Motor neuron (in vitro differentiated cells): ENCODE data around the gene SLC8B1. TPM values are rescaled to one million over a fixed set of nuclear protein-coding genes. Genes with fewer than 3 reads are reported as not detected.

Experiments used
- ATAC-seq, 8 experiments: fragments of 200-7000 bp; cut with Tn5 transposase; replicated peaks in 6 of 8; 2 replicates each; pipeline ENCODE4 v1.8.0; 2021; ENCODE audit warnings: mild to moderate bottlenecking in 8 of 8, moderate library complexity in 8 of 8
- H3K27ac ChIP-seq, 2 donors: fragments of 250-450 bp; sonication (Bioruptor Pico); 2 replicates each; pipeline ENCODE4 v1.9.0; 2021; ENCODE audit warnings: antibody characterized with exemption in 2 of 2, mild to moderate bottlenecking in 2 of 2, moderate library complexity in 1 of 2
- H3K4me1 ChIP-seq, 2 donors: fragments of 250-450 bp; sonication (Bioruptor Pico); replicated peaks in 1 of 2; 2 replicates each; pipeline ENCODE4 v1.6.1; 2021; ENCODE audit warnings: antibody characterized with exemption in 2 of 2, mild to moderate bottlenecking in 2 of 2, moderate library complexity in 1 of 2
- H3K4me3 ChIP-seq, 5 donors: fragments of 250-450 bp; sonication (Bioruptor Pico); 2 replicates each; pipeline ENCODE4 v1.9.0; 2021; ENCODE audit warnings: antibody characterized with exemption in 5 of 5, mild to moderate bottlenecking in 5 of 5, moderate library complexity in 4 of 5
- WGBS, 10 experiments: fragments of 450-650 bp; shearing (Covaris generic); methylation state at CpG; one replicate each; pipeline ENCODE4 v1.0.0; 2022; 5-methylcytosine and 5-hydroxymethylcytosine counted together
- in situ Hi-C, 9 experiments: fragments of 400-800 bp; cut with MboI; loops; one replicate each; pipeline ENCODE4 v1.15.0; 2021; ENCODE audit warnings: low sequenced_read_pairs in 9 of 9, low pct_unique_long_range_greater_than_20kb in 2 of 9; ENCODE audit not compliant: unreplicated experiment in 9 of 9
- total RNA-seq, 8 experiments: library from RNA; unstranded; fragments of 300-600 nt; gene quantifications; 2 replicates each; pipeline versions ENCODE4 v1.2.3 to v1.2.4, GENCODE V29; 2022

The SLC8B1 gene
- total RNA-seq, 8 experiments from 2014 or later: 2.2 to 165 (median 4.9) TPM

DNA sequence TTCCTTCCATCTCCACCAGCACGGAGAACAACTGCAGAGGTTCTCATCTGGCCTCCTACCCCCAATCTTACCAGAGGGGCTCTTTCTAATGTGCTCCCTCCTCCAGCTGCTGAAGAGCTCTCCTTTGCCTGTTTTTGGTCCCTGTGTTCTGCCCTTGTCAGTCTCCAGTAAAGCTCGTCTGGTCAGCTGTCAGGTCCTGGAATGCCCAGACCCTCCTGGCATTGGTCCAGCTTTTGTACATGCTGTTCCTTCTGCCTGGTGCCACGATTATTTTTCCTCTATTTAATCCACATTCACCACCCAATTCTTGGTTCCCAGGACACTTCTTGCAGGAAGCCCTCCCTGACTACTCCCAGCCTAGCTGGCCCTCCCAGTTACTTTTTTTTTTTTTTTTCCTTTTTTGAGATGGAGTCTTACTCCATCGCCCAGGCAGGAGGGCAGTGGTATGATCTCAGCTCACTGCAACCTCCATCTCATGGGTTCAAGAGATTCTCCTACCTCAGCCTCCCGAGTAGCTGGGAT lies 6.5 kb downstream of the SLC8B1 start:
- WGBS, 10 experiments: 64 to 100% (median 82%) methylated on average over 1 to 4 of the region's 5 CpGs; no CpG with 5 or more reads in 1 of the 10 experiments
- H3K27ac ChIP-seq: no peak overlapping the region
- no peak for ATAC-seq
- H3K4me1 ChIP-seq: no peaks in the 10 kb centered on the region
- in situ Hi-C loops: no loop called here
- H3K4me3 ChIP-seq: no peak overlapping the region

DNA sequence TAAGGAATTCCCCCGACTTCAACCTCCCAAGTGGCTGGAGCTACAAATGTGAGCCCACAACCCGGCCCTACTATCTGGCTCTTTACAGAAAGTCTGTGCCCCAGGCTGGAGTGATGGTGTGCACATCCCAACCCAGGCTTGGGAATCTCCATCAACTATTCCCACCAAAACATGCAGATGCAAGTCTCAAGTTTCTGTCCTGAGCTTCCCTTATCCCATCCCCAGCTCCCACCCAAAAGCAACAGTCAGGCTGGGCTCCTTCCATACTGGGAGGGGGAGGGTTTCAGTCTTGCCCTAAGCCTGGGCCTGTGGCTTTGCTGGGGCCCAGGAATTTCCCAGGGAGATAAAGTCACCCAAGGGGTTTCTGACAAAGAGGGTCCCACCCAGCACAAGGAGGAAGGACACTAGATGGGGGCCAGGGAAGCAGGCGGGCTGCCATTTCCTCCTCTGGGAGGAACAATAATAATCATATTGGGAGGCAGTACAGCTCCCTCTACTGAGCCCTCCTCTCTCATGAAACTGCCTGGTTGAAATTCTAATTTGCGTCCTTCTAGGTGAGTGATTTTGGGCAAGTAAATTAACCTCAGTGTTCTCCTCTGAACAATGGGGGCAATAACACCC lies 8.0 kb downstream of the SLC8B1 start:
- H3K4me3 ChIP-seq: no peak overlapping the region
- H3K4me1 ChIP-seq: no peaks in the 10 kb centered on the region
- no peak overlapping the region for H3K27ac ChIP-seq
- peak in 3 of 8 experiments; percentile 2 to 51 (median 4) for ATAC-seq
- in situ Hi-C loops: no loop called here
- 17 to 100% (median 77%) methylated on average over 1 to 3 of the region's 4 CpGs; no CpG with 5 or more reads in 6 of the 10 experiments for WGBS, 10 experiments

DNA sequence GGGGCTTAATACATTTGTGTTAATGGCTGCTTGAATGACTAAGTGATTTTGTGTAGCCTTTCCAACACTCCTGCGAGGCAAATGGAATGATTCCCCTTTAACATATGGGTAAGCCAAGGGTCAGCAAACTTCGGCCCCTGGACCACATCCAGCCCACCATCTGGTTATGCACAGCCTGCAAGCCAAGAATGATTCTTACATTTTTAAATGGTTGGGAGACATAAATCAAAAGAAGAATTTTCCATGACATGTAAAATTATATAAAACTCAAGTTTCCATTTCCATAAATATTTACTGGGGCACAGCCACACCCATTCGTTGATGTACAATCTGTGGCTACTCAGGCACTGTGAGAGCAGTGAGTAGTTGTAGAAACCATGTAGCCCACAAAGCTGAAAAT lies 9.0 kb downstream of the SLC8B1 start:
- WGBS, 10 experiments: 0 to 100% (median 88%) methylated on average over 1 to 3 of the region's 3 CpGs; no CpG with 5 or more reads in 1 of the 10 experiments
- in situ Hi-C loops: no loop called here
- H3K4me1 ChIP-seq: no peaks in the 10 kb centered on the region
- no peak overlapping the region for H3K27ac ChIP-seq
- H3K4me3 ChIP-seq: no peak overlapping the region
- ATAC-seq: peak in 3 of 8 experiments; percentile 66 to 83 (median 79)

DNA sequence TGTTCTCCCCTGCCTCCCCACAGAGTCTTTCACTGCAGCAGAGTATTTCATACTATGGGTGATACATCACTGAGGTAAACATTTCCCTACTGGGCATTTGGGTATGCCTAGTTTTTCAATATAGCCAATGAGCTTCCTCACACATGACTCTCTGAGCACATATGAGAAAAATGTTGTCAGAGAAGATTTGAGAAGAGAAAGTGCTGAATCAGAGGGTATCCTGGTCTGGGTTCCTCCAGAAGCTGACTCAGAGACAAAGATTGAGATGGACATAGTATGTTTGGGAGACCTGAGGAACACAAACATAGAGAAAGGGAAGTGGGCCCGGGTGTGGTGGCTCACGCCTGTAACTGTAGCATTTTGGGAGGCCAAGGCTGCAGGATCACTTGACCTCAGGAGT lies 12.6 kb downstream of the SLC8B1 start:
- no peak overlapping the region for H3K4me3 ChIP-seq
- no peak for ATAC-seq
- H3K27ac ChIP-seq: no peak overlapping the region
- in situ Hi-C loops: no loop called here
- H3K4me1 ChIP-seq: no peaks in the 10 kb centered on the region
- WGBS, 10 experiments: 80 to 100% (median 100%) methylated on average over 1 to 2 of the region's 2 CpGs; no CpG with 5 or more reads in 5 of the 10 experiments

DNA sequence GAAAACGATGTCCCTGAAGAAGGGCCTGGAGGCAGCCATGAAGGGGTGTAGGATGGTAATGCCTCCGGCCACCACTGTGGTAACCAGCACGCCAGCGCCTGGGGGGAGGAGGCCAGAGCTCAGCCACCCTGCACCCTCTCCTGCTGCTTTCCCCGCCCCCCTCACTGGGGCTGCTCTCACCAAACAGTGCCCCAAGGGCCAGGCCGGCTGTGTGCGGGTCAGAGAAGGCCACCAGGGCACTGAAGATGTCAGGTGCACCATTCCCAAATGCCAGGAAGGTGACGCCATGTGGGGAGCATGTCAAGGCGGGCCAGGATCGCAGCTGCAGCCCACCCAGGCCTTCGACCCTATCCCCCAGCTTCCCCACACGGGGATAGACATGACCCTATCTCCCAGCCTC lies 14.5 kb downstream of the SLC8B1 start:
- in situ Hi-C loops: no loop called here
- 60 to 100% (median 77%) methylated on average over 1 to 3 of the region's 12 CpGs; no CpG with 5 or more reads in 6 of the 10 experiments for WGBS, 10 experiments
- ATAC-seq: no peak

DNA sequence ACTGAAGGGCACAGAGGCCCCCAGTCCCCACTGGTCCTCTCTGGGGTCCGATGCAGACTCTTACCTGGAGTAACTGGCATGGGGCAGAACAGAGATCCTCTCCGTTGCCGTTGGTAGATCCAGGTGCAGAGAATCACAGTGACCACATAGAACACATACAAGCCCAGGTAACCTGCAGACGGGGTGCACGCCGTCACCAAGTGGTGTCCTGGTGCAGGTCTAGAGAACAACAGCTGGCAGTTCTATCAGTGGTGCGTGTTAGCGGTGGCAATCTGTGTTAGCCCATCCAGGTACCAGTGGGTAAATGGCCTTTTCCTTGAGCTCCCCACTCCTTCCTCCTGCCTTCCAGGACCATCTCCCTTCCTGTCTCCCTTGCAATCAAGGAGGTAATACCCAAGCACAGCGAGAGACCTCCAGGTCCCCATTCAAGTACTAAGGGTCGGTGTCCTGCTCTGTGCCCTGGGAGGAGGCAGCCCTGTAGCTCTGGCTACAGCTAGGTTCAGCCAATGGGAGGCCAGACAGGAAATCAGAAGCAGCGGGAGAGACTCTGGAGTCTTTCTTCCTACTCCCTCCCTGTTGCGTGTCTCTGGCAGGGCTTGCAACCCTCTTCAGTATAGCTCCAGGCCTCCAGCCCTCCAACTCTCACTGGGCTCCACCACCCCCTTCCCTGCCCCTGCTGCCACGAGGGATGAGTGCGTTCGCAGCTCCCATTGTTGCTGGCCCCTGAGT lies 15.8 kb downstream of the SLC8B1 start:
- 82 to 100% (median 90%) methylated on average over 2 to 7 of the region's 15 CpGs; no CpG with 5 or more reads in 3 of the 10 experiments for WGBS, 10 experiments
- no peak overlapping the region for H3K27ac ChIP-seq
- H3K4me1 ChIP-seq: peaks cover 0 to 2% of the 10 kb centered on the region in 2 donors
- H3K4me3 ChIP-seq: no peak overlapping the region
- ATAC-seq: no peak
- in situ Hi-C loops: no loop called here

More for the DNA sequence above, 14.5 kb downstream of the SLC8B1 start:
- no peak overlapping the region for H3K27ac ChIP-seq
- no peak overlapping the region for H3K4me3 ChIP-seq
- H3K4me1 ChIP-seq: no peaks in the 10 kb centered on the region

DNA sequence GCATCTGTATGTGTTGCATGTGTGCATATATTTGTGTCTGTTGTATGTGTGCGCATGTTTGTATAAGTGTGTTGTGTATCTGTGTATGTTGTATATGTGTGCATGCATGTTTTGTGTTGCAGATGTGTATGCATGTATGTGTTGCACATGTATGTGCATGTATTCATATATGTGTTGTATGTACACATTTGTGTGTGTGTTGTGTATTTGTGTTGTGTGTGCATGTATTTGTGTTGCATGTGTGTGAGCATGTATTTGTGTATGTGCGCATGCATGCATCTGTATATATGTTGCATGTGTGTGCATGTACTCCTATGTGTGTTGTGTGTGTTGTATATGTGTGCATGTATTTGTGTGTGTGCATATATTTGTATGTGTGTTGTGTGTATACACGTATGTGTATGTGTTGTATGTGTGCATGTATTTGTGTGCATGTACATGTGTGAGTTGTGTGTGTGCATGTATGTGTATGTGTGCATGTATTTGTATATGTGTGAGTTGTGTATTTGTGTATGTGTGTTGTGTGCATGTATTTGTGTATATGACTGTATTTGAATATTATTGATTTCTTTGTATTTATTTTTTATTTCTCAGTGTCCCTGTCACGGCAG lies 16.8 kb downstream of the SLC8B1 start:
- ATAC-seq: no peak
- in situ Hi-C loops: no loop called here
- 90 to 100% (median 97%) methylated on average over 1 to 3 of the region's 4 CpGs; no CpG with 5 or more reads in 2 of the 10 experiments for WGBS, 10 experiments
- H3K27ac ChIP-seq: no peak overlapping the region
- H3K4me1 ChIP-seq: peaks cover 3 to 8% of the 10 kb centered on the region in 2 donors
- no peak overlapping the region for H3K4me3 ChIP-seq

DNA sequence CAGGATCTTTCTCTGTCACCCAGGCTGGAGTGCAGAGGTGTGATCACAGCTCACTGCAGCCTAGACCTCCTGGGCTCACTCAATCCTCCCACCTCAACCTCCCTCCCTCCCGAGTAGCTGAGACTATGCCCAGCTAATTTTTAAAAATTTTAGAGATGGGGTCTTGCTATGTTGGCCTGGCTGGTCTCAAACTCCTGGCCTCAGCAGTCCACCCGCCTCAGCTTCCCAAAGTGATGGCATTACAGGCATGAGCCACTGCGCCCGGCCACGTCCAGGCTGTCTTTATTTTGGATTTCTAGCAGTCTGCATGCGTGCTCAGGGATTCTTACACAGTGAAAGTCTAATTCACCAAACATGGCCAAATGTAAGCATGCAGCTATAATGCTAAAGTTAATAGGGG lies 17.8 kb downstream of the SLC8B1 start:
- WGBS, 10 experiments: 50 to 100% (median 92%) methylated on average over 1 to 5 of the region's 6 CpGs; no CpG with 5 or more reads in 3 of the 10 experiments
- peaks cover 3 to 8% of the 10 kb centered on the region in 2 donors for H3K4me1 ChIP-seq
- no peak overlapping the region for H3K27ac ChIP-seq
- no peak for ATAC-seq
- in situ Hi-C loops: no loop called here
- no peak overlapping the region for H3K4me3 ChIP-seq

DNA sequence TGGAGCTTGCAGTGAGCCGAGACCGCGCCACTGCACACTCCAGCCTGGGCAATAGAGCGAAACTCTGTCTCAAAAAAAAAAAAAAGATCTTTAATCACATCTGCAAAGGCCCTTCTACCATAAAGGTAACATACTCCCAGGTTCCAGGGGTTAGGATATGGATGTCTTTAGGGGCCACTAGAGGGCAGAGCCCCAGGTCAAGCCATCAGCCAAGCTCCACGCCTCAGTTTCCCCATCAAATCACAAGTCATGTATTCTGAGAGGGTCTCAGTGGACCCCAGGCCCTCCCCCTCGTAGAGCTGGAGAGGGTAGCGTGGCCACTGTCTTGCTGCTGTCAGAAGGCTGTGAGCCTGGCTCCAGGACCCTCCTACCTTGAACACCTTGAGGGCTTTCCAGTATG lies 18.8 kb downstream of the SLC8B1 start:
- in situ Hi-C loops: no loop called here
- peaks cover 3 to 8% of the 10 kb centered on the region in 2 donors for H3K4me1 ChIP-seq
- no peak overlapping the region for H3K4me3 ChIP-seq
- WGBS, 10 experiments: 100% methylated on average over 1 to 3 of the region's 7 CpGs; no CpG with 5 or more reads in 7 of the 10 experiments
- no peak overlapping the region for H3K27ac ChIP-seq
- ATAC-seq: no peak

DNA sequence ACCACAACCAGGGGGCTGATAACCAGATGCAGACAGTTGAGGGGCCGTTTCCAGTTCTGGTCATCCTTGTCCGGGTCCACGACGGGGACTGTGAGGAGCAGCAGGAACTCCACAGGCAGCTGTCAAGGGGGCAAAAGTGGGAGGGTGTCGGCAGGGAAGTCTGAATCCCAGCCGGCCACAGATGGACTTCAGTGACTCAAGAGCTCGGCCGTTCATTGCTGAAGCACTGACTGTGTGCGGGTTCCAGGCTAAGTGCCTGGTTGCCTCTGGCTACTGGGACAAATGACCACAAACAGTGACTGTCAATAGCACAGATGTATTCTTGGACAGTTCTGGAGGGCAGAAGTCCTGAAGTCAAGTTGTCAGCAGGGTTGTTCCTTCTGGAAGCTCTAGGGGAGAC lies 19.6 kb downstream of the SLC8B1 start:
- H3K4me1 ChIP-seq: peaks cover 3 to 8% of the 10 kb centered on the region in 2 donors
- no peak overlapping the region for H3K27ac ChIP-seq
- WGBS, 10 experiments: 0 to 100% (median 72%) methylated on average over 1 to 5 of the region's 9 CpGs; no CpG with 5 or more reads in 5 of the 10 experiments
- peak in 1 of 8 experiments; percentile 5 for ATAC-seq
- in situ Hi-C loops: no loop called here
- H3K4me3 ChIP-seq: no peak overlapping the region

DNA sequence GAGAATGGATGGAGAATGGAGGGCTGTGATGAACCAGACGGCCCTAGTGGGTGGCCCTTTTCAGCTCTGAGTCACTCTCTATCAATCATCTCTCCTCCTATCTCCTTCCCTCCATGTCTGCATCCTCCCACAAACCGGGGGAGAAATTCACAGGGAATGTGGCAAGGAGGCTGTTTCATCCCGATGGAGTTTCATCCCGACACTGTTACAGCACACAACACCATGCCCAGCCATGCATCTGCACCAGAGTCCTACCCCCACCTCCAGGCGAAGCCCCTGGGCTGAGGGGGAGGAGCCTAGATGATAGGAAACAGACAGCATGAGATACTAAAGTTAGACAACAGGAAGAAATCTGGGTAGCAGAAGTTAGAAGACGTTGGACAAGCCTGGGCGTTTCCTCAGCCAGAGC lies 20.8 kb downstream of the SLC8B1 start:
- peak in 7 of 8 experiments; percentile 51 to 94 (median 80) for ATAC-seq
- in situ Hi-C loops: no loop called here
- peaks cover 3 to 8% of the 10 kb centered on the region in 2 donors for H3K4me1 ChIP-seq

DNA sequence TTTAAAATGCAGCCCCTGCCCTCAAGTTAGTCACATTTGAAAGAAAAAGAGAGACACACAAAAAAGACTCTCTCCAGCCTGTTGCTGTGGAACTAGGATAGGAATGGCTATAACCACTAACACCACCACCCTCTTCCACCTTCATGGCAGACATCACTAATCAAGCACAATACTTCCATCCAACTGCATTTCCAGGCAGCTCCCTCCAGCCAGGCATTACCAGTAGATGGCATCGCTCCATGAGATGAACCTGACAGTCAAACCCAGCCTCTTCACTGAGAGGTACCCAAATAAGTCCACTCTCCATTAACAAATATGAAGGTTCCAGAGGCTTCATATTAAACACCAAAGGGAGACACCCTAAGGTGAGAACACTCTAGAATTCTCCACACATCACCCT lies 24.4 kb downstream of the SLC8B1 start:
- H3K4me1 ChIP-seq: peaks cover 3 to 8% of the 10 kb centered on the region in 2 donors
- no peak overlapping the region for H3K27ac ChIP-seq
- ATAC-seq: peak in 1 of 8 experiments; percentile 11
- in situ Hi-C loops: no loop called here
- 80 to 100% (median 100%) methylated on average over 1 of the region's 1 CpG; no CpG with 5 or more reads in 5 of the 10 experiments for WGBS, 10 experiments
- H3K4me3 ChIP-seq: no peak overlapping the region

More for the DNA sequence above, 20.8 kb downstream of the SLC8B1 start:
- 2 to 56% (median 40%) methylated on average over 1 to 5 of the region's 7 CpGs; no CpG with 5 or more reads in 1 of the 10 experiments for WGBS, 10 experiments
- no peak overlapping the region for H3K4me3 ChIP-seq
- peak overlapping the region in 1 of 2 donors; percentile 19 for H3K27ac ChIP-seq

DNA sequence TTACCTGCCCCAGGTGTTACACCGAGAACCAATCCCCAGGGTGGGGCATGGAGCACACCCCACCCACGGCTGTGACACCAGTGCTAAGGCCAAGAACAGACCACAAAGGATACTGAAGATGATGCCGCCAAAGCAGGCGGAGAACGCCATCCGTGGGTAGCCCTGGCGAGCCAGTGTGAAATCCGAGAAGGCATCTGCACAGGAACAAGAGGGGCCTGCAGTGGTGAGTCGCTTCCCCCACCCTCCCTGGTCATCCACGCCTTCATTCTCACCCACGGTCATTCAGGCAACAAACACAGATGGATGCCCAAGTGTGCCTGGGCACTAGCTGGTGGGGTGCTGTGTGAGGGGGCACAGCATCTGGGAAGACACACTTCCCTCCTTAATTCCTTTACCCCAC lies 28.5 kb downstream of the SLC8B1 start:
- H3K4me3 ChIP-seq: no peak overlapping the region
- no peak overlapping the region for H3K27ac ChIP-seq
- in situ Hi-C loops: no loop called here
- H3K4me1 ChIP-seq: peaks cover 0 to 2% of the 10 kb centered on the region in 2 donors
- WGBS, 10 experiments: 50 to 83% (median 69%) methylated on average over 2 to 9 of the region's 11 CpGs; no CpG with 5 or more reads in 7 of the 10 experiments
- no peak for ATAC-seq
